ENCODE data around the gene PUM1. TPM values are rescaled to one million over a fixed set of nuclear protein-coding genes. Genes with fewer than 3 reads are reported as not detected.

The PUM1 gene
- total RNA-seq, 1 donor from 2014 or later: 57.8 TPM

DNA sequence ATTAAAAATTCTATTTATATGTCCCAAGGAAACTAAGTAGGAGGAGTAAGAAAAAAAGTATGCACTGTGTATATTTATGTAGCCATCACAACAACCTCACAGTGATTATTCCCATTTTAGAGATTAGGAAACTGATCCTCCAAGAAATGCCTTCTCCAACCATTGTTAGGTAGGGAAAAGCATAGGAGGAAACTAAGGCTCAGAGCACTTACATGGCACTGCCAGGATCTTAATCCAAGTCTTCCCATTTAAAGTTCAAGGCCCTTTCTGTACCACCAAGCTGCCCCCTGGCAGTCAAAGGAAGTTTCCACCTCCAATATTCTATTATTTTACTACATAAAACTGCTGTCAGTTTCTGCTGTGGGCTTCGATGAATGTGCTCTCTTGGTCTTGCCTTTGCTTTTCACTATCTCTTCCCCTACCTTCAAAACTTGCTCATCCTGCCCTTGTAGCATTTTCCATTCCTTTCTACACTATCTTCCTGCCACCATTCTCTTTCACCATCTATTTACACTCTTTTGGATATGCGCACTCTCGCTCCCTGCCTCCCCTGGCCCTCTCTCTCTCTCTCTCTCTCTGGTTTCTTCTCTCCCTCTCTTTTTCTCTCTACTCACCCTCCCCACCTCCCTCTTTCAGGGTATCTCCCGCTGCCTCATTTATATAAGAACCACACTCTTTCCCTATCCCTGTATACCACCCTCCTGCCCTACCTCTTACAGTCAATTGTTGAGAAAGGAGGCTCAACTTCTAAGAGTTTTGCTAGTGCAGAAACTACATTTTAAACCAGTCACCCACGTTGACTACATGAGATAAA is 34.0 kb downstream of the PUM1 start:
- DNase-seq (ENCODE audit: low spot score): no peak

DNA sequence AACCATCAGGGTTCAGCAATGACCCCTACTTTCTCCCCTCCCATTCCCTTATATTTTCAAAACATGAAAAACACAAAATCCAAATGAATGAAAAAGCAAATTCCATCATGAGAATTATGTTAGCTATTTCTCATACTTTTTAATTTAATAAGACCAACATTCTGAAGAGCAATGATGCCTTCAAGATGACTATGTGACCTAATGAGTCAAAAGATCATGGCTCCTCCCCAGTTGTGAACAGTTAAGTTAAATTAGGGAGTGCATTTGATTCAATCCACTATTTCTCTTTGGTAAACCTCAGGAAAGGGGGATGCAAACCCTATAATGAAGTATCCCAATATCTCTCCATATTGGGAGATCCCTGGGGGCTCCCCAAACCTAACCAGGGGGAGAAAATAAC is 36.5 kb downstream of the PUM1 start:
- no peak for DNase-seq (ENCODE audit: low spot score)

DNA sequence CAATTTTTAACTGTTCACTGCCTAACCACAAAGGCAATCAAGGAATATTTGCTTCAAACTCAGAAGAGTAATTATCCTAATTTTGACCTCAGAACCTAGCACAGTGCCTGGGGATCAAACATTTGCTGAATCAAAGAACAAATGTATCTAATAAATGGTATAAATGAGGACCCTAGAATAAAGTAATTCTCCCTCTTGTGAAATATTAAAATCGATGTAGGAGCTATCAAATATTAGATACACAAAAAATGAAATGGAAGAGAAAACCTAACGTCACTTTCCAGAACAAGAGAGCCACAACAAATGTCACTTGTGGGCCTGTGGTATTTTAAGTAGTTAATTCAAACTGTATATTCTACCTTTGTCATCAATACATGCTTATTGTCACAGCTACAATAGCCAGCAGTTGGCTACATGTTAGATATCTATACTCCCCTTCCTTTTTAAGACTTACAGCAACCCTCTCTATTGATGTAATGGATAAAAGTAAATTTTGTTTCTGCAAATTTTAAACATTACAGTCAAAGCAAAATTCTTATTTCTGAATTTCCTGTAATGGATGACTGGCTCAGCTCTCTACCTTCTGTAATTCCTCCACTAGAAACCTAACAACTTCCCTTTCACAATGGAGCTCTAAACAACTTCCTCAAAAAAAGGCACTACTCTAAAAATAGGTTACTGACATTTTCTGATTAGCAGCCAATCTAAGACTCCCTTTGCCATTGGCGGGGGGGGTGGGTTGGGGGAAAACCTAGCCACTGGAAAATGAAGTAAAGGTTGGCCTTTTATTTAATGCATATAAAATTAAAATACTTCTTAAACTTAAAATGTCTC is 37.6 kb downstream of the PUM1 start:
- DNase-seq (ENCODE audit: low spot score): no peak

DNA sequence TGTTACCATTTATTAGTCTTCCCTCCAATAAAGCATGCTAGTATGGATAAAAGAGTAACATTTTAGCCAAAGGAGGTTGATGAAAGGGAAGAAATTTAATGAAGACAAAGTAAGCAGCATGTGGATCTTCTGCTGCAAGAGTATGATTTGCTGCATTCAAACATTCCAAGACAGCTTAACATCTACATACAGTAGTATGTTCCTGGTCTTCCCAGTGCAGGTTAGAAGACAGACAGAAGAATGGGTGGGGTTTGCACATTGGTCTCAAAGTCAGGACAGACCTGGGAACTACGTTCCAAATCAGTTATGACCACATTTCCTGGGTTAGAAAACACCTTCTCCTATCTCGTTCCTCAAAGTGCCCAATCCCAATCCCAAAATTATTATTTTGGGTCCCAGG is 43.3 kb downstream of the PUM1 start:
- DNase-seq (ENCODE audit: low spot score): no peak

DNA sequence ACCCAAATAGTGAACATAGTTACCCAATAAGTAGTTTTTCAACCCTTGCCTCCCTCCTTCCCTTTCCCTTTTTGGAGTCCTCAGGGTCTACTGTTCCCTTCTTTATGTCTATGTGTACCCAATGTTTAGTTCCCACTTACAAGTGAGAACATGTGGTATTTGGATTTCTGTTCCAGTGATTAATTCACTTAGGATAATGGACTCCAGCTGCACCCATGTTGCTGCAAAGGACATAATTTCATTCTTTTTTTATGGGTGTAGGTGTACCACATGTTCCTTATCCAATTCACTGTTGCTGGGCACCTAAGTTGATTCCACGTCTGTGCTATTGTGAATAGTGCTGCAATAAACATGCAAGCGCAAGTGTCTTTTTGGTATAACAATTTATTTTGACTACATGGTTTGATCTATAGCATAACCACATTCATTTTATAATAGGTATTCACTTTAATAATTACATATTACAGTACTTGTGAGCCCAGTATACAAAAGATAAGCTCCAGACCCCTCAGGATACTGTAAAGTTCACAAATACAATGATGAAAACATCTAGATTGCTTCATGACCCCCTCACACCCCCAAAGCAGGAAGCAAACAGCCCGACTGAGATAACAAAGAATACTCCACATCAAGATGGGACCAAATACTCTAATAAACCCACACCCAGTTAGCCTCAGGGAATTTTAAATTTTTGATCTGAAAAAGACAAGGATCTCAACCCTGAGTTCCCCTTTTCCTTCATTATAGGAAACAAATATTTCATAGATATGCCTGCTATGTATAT is 45.3 kb downstream of the PUM1 start:
- DNase-seq (ENCODE audit: low spot score): no peak

DNA sequence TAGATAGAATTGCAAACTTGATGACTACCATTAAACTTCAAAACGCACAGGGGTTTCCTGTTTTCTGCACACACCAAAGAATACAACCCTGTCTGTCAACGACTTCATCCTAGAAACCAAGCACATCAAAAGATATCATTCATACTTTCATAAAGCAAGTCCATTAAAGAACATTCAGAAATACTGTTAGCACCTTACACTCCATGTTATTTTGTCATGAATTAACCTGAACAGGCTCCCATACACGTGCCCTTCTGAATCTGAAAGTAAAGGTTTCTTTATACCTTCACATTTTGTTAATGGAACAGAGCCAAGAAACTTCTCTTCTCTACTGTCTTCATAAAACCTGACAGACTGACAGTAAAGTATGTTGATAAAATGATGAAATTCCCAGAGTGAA is 46.1 kb downstream of the PUM1 start:
- DNase-seq (ENCODE audit: low spot score): no peak

DNA sequence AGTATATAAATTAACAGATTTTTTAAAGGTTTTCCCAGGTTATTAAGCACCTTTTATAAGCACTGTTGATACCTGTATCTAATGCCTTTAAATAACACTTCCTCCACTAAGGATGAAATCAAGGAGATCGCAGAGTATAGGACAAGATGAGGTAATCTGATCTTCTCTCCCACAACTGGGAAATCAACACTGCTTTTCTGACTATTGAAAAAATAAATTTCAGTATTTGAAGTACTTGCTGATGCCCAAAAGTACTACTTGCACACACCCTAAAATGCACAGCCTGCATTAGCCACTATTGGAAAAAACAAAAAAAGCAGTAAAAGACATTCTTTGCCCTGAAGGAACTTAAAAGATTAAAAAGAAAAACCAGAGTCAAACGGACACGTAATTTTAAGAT is 48.6 kb downstream of the PUM1 start:
- DNase-seq (ENCODE audit: low spot score): no peak

DNA sequence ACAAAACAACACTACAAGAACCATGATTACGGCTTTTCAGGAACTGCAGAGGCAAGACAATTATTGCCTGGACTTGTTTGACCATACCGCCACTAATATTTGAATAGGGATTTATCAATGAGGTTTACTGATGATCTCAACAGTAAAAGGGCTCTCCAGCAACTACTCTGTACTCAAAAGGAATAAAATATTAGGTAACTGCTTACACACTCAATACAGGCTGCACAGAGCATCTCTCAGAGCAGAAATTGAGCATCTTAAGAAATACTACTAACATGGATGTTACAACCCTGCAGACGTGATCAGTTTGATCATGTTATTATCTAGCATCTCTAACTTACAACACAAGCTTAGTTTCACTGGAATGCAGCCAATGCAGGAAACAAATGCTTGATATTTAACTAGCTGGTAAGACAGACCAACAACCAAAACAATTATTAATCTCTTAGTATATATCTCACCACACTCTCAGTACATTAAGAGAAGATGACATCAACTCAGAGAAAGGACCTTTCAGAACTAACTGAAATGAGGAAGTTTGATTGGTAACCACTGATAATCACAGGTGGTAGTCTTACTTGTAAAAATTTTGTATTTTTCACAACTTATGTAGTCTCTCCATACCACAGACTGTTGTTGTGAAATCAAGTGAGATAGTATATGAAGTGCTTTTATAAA is 52.2 kb downstream of the PUM1 start:
- DNase-seq (ENCODE audit: low spot score): no peak

DNA sequence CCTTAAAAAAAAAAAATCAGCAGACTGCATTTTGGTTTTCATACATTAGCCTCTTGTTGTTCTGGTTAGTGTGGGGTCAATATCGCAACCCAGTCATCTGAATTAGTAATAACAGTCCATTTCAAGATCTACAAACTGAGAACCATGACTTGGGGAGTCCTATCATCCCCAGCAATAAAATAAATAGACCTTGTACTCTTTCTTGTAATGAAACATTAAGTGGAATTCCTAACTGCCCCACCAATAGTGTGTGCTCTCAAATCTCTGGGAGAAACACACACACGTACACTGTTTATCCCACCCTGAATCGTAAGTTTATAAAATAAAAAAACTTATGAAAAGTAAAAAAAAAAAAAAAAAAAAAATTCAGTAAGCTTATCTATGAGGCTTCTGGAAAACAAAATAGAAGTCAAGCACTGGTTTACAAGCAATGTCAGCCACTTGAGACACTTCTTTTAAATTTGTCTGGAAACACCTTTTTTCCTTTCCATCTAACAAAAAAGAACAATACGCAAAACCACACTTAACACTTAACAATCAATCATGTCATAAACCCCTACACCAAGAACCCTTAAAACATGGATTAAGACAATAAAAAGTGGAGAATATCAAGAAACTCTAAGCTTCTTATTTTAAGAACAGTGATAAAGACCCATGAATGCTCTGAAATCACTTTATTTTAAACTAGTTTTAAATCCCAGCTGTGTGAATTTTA is 53.1 kb downstream of the PUM1 start:
- DNase-seq (ENCODE audit: low spot score): no peak

DNA sequence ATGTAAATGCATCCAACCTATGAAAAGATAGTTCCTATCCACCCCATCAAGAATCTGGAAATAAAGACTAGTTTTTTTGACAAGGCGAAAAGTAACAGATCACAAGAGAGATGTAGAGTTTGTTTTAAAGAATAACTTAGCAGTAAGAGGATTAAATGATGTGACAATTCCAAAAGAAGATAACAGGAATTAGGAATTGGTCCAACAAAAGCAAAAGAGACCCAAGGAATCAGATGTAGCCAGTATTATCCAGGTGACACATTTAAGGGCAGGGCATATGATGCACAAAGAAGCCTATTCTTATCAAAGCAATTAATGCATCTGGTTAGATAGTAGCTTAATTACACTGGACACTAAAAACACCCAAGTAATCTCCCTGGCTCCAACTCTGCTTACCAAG is 53.8 kb downstream of the PUM1 start:
- DNase-seq (ENCODE audit: low spot score): no peak

DNA sequence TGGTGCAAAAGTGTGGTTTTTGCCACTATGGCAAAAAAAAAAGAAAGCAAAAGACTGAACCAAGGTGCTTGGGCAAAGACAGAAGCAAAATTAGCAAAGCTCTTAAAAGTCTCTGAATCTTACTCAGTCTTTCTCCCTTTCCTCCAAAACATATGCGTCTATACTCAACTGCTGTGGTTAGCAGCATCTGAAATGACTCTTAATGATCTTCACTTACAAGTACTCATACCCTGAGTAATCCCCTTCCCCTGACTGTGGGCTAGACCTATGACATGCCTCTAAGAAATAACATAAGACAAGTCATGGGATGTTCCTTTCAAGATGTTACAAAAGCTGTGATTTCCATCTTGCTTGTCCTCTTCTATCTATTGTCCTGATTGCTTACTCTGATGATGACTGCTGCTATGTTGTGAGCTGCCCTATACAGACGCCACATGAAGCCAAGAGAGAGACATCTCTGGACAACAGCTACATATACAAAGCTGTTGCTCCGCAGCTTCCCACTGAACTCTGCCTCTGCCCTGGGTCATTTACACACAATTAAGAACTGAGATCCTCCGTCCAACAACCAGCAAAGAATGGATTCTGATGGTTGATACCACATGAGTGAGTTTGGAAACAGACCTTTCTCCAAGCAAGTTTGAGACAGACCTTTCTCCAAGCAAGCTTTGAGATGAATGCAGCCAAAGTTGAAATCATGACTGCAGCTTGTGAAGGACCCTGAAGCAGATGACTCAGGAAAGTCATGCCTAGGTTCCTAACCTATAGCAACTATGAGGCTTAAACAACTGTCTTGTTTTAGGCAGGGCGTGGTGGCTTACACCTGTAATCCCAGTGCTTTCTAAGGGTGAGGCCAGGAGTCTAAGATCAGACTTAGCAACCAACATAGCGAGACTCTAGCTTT is 55.2 kb downstream of the PUM1 start:
- DNase-seq (ENCODE audit: low spot score): no peak

DNA sequence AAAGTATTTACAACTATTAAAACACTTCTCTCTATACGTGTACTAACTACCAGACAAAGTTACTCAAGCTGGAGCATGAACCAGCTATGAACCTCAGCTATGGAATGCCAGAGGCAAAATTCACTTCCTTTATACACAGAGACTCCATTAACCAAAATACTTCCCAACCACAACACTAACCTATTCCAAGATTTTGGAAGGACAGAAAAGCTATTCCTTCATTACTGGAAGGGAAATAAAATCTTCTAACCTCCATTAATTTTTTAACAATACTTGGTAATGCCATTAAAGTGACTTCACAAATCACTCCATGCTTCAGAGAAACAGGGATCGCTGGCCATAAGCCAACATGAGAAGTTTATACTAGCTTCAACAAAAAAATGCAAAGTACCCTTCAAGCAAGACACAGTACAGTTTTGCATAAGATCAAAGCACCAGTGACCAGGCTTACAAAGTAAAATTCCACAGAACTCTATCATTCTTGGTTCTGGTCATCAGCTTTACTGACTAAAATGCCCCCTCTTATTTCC is 58.0 kb downstream of the PUM1 start:
- DNase-seq (ENCODE audit: low spot score): peak; percentile 73

DNA sequence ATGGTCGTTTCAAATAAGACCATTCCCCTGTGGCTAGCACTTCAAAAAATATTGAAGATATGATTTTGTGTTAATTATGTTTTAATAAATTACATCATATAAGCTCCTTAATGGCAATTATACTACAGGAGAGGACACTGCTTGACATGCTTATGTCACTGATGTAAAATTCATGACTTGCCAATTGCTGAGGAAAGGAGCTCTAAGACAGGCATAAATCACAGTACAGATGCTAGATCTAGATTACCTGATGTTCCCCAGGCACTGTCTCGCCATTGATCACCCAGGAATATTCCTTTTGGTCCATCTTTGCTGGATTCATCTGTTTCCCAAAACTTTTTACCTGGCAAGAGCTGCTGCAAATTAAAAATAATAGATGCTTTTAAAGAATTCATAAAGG is 58.8 kb downstream of the PUM1 start:
- DNase-seq (ENCODE audit: low spot score): no peak

DNA sequence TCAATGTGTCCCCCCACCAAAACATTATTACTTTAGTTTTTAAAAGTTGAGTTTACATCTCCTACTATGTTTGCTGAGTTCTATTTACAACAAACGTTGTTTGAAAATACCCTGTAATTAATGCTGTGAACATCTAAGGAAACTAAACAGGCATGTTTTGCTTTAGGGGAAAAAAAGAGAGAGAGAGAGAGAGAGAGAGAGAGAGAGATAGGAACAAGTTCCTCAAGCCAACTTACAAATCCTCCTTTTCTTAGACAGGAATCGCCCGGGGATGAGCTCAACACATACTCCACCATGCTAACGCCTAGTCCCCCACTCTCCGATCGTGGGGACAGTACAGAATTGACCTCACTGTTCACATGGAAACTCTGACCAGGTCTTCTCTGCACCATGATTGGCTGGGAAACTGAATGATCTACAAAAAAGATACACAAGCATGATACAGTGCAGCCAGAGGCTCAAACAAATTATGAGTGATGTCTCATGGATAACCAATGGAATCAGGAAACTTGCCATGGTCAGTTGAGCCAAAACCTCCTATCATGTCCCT is 59.8 kb downstream of the PUM1 start:
- DNase-seq (ENCODE audit: low spot score): no peak

DNA sequence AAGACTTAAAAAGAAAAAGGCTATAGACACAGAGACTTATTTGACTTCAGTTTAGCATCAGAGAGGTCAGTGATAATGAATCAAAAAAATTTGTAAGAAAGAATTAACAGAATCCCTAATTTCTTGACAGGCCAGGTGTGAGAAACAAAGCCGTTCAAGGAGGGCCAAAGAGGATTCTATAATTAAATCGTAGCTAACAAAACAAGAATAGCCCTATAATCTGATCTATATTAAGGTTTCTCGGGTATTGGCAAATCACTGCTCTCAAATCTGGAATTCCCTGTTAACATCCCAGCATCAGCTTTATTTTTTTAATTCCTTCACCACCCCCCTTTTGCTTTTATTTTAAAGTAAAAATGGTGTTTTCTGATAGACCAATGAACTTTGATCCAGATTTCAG is 60.3 kb downstream of the PUM1 start:
- no peak for DNase-seq (ENCODE audit: low spot score)

DNA sequence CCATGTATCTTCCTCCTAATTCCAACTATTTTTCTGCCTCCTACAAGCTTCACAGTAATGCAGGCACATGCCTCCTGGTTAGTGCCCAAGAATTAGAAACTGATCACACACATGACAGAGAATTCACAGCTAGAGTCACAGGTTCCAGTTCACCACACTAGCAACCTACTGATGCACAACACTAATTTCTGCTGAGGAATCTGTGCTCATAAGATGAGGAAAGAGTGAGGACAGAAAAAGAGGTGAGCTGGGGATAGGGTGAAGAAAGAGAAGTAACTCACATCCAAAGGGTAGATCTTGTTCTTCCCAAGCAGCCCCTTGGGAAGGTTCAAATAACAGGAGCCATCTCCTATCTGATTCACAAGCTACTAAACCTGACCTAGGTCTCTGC is 61.3 kb downstream of the PUM1 start:
- no peak for DNase-seq (ENCODE audit: low spot score)

DNA sequence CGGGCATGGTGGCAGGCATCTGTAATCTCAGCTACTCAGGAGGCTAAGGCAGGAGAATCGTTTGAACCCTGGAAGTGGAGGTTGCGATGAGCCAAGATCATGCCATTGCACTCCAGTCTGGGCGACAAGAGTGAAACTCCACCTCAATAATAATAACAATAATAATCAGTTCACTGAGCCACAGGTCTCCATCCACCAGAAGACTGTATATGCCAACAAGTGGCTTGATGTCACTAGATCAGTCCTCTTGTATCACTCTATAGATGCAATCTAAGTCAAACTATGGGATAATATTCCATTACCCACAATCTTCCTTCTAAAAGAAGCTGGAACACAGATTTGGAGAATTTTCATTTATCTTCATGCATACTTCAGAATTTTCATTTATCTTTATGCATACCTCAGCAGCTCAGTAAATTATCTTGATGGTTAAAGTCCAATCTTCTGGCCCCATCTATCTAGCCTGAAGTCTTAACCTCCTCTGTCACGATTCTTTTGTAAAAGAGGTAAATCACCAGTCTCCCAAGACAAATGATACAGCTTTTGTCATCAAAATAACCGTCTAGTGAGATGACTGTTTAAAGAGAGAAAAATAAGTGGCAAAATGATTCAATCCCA is 61.8 kb downstream of the PUM1 start:
- no peak for DNase-seq (ENCODE audit: low spot score)

DNA sequence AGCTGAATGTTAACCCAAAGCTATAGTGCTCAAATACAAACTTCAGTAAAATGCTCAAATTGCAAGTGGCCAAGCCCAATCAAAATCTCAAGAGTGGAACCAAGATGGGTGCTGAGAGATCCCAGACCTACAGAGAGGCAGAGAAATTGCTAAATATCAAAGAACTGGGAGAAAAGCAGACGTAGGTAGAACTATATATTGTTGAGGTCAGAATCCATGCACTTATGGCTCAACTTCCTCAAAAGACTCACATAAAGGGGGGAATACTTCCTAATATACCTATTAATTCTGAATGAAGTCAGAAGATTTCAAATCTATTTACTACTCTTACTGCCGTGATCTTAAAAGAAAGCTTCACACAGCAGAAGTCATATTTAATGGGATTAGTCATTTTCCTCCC is 65.2 kb downstream of the PUM1 start:
- DNase-seq (ENCODE audit: low spot score): no peak

DNA sequence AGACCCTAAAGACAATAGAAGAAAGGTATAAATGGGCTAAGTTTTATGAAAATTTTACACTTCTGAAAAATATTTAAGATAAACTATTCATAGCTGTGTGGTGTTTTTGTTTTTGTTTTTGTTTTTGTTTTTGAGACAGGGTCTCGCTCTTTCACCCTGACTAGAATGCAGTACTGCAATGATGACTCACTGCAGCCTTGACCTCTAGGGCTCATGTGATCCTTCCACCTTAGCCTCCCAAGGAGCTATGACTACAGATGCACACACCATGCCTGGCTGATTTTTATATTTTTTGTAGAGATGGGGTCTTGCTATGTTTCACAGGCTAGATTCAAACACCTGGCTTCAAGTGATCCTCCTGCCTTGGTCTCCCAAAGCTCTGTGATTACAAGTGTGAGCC is 66.6 kb downstream of the PUM1 start:
- DNase-seq (ENCODE audit: low spot score): no peak
